ENCODE results near the gene FAF2.

The FAF2 gene

DNA sequence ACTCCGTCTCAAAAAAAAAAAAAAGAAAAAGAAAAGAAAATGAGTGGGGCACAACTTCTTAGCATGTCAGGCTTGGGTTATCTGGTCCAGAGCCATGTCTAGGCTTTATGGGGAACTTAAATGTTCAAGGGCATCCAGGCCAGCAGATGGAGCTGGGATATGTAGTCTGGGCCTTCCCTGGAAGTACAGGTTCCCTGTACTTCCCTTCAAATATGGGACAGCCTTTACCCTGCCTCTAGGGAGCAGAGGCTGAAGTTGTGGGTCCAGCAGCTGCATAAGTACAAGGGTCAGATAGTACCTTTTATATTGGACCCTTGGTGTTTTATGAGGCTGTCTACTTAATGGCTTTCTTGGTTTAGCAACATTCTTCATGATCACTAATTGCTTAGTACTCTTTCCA, 42.1 kb downstream of the FAF2 start:
- Histone ChIP-seq H3K36me3 (ENCODE audit: control insufficient read depth, low read depth, low read length) (peaks cover 80% of the 10 kb centered on the region), H3K4me1 (ENCODE audit: control insufficient read depth, low read depth, low read length) (no peaks in the 10 kb centered on the region), H3K9me3 (ENCODE audit: control insufficient read depth, low read depth, low read length) (no peaks in the 10 kb centered on the region), H3K27ac (ENCODE audit: low read length) (no peak overlapping the region), H3K27me3 (ENCODE audit: control insufficient read depth, insufficient read depth, low read length) (no peaks in the 10 kb centered on the region), H3K4me3 (ENCODE audit: low read length) (no peak overlapping the region), H3K9ac (ENCODE audit: low read length) (no peak overlapping the region)

DNA sequence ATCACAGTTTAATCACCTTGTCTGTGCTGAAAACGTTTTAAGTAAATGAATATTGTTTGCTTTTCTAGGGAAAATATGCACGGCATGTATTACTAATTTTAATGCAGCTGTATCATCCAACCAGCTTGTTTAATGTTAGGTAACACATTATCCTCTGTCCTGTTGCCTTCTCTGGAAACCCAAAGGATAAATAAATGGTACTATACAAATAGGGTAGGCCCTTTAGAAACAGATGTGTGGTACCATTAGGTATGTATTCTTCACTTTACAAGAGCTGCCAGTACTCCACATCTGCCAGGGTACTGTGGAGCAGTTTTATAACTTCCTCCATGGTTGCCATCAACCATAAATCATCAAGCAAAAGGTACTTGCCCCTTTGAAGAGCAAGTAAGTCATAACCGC, 42.9 kb downstream of the FAF2 start:
- Histone ChIP-seq H3K4me3 (ENCODE audit: low read length) (no peak overlapping the region), H3K4me1 (ENCODE audit: control insufficient read depth, low read depth, low read length) (no peaks in the 10 kb centered on the region), H3K27me3 (ENCODE audit: control insufficient read depth, insufficient read depth, low read length) (no peaks in the 10 kb centered on the region), H3K27ac (ENCODE audit: low read length) (no peak overlapping the region), H3K9ac (ENCODE audit: low read length) (no peak overlapping the region), H3K9me3 (ENCODE audit: control insufficient read depth, low read depth, low read length) (no peaks in the 10 kb centered on the region), H3K36me3 (ENCODE audit: control insufficient read depth, low read depth, low read length) (peaks cover 81% of the 10 kb centered on the region)

DNA sequence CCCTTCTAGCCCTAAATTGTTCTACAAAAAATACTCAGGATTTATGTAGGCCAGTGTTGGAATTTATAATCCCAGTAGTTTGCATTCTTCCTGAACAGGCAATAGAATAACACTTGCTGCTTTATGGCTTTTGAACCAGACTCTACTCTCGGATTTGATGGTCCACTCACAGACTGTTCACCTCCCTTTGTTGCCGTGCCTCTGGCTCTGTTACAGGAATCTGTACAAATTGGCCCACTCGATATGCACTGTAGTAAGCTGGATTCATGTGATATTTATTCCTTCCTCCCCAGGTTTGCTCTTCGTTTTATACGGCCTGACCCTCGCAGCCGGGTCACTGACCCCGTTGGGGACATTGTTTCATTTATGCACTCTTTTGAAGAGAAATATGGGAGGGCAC, 43.7 kb downstream of the FAF2 start:
- peaks cover 81% of the 10 kb centered on the region for H3K36me3 ChIP-seq (ENCODE audit: control insufficient read depth, low read depth, low read length)
- no peaks in the 10 kb centered on the region for H3K4me1 ChIP-seq (ENCODE audit: control insufficient read depth, low read depth, low read length)
- H3K4me3 ChIP-seq (ENCODE audit: low read length), result no peak overlapping the region
- H3K9me3 ChIP-seq (ENCODE audit: control insufficient read depth, low read depth, low read length), result no peaks in the 10 kb centered on the region
- H3K9ac ChIP-seq (ENCODE audit: low read length), result no peak overlapping the region
- H3K27ac ChIP-seq (ENCODE audit: low read length), result no peak overlapping the region
- H3K27me3 ChIP-seq (ENCODE audit: control insufficient read depth, insufficient read depth, low read length), result no peaks in the 10 kb centered on the region

DNA sequence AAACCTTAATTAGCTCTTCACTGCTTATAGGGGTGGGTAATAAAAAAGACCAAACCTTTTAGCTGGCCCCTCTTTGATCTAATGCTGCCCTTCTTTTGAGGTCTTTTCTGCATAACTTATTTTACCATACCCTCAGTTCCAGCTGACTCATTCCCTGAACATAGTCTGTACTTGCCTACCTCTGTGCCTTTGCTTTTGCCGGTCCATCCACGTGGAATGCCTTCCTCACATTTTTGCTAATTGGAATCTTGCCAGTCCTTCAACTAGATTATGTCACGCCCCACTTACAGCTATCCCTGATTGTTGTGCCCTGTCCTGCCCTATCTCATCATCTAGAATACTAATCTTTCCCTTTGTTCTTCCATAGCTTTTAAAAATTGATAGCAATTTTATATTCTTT, 44.2 kb downstream of the FAF2 start:
- H3K27ac ChIP-seq (ENCODE audit: low read length), result no peak overlapping the region
- no peaks in the 10 kb centered on the region for H3K27me3 ChIP-seq (ENCODE audit: control insufficient read depth, insufficient read depth, low read length)
- peaks cover 83% of the 10 kb centered on the region for H3K36me3 ChIP-seq (ENCODE audit: control insufficient read depth, low read depth, low read length)
- no peaks in the 10 kb centered on the region for H3K9me3 ChIP-seq (ENCODE audit: control insufficient read depth, low read depth, low read length)
- H3K4me3 ChIP-seq (ENCODE audit: low read length), result no peak overlapping the region
- H3K9ac ChIP-seq (ENCODE audit: low read length), result no peak overlapping the region
- no peaks in the 10 kb centered on the region for H3K4me1 ChIP-seq (ENCODE audit: control insufficient read depth, low read depth, low read length)

DNA sequence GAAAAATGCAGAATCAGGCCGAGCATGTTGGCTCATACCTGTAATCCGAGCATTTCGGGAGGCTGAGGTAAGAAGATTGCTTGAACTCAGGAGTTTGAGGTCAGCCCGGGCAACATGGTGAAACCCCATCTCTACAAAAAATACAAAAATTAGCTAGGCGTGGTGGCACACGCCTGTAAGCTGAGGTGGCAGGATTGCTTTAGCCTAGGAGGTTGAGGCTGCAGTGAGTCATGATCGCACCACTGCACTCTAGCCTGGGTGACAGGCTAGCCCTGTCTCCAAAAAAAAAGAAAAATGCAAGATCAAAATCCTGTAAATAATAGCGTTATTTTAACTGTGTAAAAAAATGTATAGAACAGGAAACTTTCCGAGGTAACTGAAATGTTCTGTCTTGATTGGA, 49.7 kb downstream of the FAF2 start:
- no peaks in the 10 kb centered on the region for H3K4me1 ChIP-seq (ENCODE audit: control insufficient read depth, low read depth, low read length)
- H3K27ac ChIP-seq (ENCODE audit: low read length), result no peak overlapping the region
- no peak overlapping the region for H3K4me3 ChIP-seq (ENCODE audit: low read length)
- H3K9ac ChIP-seq (ENCODE audit: low read length), result no peak overlapping the region
- no peaks in the 10 kb centered on the region for H3K9me3 ChIP-seq (ENCODE audit: control insufficient read depth, low read depth, low read length)
- no peaks in the 10 kb centered on the region for H3K27me3 ChIP-seq (ENCODE audit: control insufficient read depth, insufficient read depth, low read length)
- H3K36me3 ChIP-seq (ENCODE audit: control insufficient read depth, low read depth, low read length), result peaks cover 84% of the 10 kb centered on the region

DNA sequence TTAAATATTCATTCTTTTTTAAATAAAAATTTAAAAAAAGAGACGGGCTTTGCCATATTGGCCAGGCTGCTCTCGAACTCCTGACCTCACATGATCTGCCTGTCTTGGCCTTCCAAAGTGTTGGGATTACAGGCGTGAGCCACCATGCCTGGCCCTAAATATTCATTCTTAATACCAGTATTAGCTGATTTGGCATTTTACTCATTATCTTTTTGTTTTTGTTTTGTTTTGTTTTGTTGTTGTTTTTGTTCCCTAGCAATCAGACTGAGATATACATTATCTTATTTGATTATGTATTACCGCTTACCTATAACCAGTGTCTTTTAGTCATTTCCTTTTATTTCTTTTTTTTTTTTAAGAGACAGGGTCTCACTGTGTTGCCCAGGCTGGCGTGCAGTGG, 51.1 kb downstream of the FAF2 start:
- Histone ChIP-seq H3K27me3 (ENCODE audit: control insufficient read depth, insufficient read depth, low read length) (no peaks in the 10 kb centered on the region), H3K27ac (ENCODE audit: low read length) (no peak overlapping the region), H3K9ac (ENCODE audit: low read length) (no peak overlapping the region), H3K36me3 (ENCODE audit: control insufficient read depth, low read depth, low read length) (peaks cover 81% of the 10 kb centered on the region), H3K4me1 (ENCODE audit: control insufficient read depth, low read depth, low read length) (no peaks in the 10 kb centered on the region), H3K4me3 (ENCODE audit: low read length) (no peak overlapping the region), H3K9me3 (ENCODE audit: control insufficient read depth, low read depth, low read length) (no peaks in the 10 kb centered on the region)

DNA sequence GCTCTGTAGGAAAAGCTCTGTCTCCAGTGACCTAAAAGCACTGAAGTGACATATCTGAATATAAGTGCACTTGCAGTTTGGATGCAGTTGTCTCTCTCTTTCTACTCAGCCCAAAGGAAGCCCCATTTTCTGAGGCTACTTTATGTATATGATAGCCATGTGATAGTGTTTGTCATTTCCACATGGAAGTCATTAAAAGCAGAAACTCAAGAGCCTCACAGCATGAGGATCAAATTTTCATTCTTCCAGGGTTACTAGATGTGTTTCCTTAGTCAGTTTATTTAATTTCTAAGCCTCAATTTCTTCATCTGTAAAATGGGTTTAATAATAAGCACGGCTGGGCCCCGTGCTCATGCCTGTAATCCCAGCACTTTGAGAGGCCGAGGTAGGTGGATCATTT, 52.3 kb downstream of the FAF2 start:
- Histone ChIP-seq H3K36me3 (ENCODE audit: control insufficient read depth, low read depth, low read length) (peaks cover 79% of the 10 kb centered on the region), H3K27me3 (ENCODE audit: control insufficient read depth, insufficient read depth, low read length) (no peaks in the 10 kb centered on the region)

DNA sequence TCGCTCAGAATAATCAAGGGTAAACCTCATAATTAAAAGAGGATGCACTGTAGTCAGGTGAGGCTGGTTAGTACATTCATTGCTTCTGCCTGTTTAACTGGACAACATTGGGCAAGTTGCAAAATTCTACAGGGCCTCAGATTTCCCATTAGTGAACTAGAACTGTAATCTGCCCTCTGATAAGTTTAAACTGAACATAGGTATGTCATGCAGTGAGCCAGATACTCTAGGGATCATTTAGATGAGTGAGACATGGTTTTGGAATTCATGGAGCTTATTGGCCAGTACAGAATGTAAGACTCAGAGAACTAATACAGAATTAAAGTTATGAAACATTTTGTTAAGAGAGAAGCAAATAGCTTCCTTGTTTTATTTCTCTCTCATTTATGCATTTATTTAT, 53.1 kb downstream of the FAF2 start:
- no peaks in the 10 kb centered on the region for H3K4me1 ChIP-seq (ENCODE audit: control insufficient read depth, low read depth, low read length)
- peaks cover 81% of the 10 kb centered on the region for H3K36me3 ChIP-seq (ENCODE audit: control insufficient read depth, low read depth, low read length)
- no peak overlapping the region for H3K27ac ChIP-seq (ENCODE audit: low read length)
- H3K27me3 ChIP-seq (ENCODE audit: control insufficient read depth, insufficient read depth, low read length), result no peaks in the 10 kb centered on the region
- no peak overlapping the region for H3K9ac ChIP-seq (ENCODE audit: low read length)
- H3K4me3 ChIP-seq (ENCODE audit: low read length), result no peak overlapping the region
- H3K9me3 ChIP-seq (ENCODE audit: control insufficient read depth, low read depth, low read length), result no peaks in the 10 kb centered on the region

More for the DNA sequence above, 52.3 kb downstream of the FAF2 start:
- H3K4me1 ChIP-seq (ENCODE audit: control insufficient read depth, low read depth, low read length), result no peaks in the 10 kb centered on the region
- no peaks in the 10 kb centered on the region for H3K9me3 ChIP-seq (ENCODE audit: control insufficient read depth, low read depth, low read length)
- H3K27ac ChIP-seq (ENCODE audit: low read length), result no peak overlapping the region
- no peak overlapping the region for H3K9ac ChIP-seq (ENCODE audit: low read length)
- H3K4me3 ChIP-seq (ENCODE audit: low read length), result no peak overlapping the region

DNA sequence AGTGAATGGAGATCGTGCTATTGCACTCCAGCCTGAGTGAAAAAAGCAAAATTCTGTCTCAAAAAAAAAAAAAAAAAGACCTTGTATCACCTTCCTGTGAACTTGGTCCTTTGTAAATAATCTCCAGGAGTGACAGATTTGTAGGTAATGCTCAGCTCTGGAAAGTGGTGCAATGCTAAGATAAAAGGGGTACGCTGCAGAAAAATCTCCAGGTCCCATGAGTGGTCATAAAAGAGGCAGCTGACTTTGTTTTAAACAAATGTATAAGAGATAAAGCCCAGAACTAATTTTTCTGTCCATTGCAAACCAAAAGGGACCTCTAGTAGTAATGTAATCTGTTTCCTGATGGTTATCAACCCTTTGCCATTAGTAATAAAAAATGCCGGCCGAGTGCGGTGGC, 55.3 kb downstream of the FAF2 start:
- no peaks in the 10 kb centered on the region for H3K4me1 ChIP-seq (ENCODE audit: control insufficient read depth, low read depth, low read length)
- no peak overlapping the region for H3K9ac ChIP-seq (ENCODE audit: low read length)
- H3K4me3 ChIP-seq (ENCODE audit: low read length), result no peak overlapping the region
- H3K27me3 ChIP-seq (ENCODE audit: control insufficient read depth, insufficient read depth, low read length), result no peaks in the 10 kb centered on the region
- H3K27ac ChIP-seq (ENCODE audit: low read length), result no peak overlapping the region
- H3K36me3 ChIP-seq (ENCODE audit: control insufficient read depth, low read depth, low read length), result peaks cover 82% of the 10 kb centered on the region
- H3K9me3 ChIP-seq (ENCODE audit: control insufficient read depth, low read depth, low read length), result no peaks in the 10 kb centered on the region

DNA sequence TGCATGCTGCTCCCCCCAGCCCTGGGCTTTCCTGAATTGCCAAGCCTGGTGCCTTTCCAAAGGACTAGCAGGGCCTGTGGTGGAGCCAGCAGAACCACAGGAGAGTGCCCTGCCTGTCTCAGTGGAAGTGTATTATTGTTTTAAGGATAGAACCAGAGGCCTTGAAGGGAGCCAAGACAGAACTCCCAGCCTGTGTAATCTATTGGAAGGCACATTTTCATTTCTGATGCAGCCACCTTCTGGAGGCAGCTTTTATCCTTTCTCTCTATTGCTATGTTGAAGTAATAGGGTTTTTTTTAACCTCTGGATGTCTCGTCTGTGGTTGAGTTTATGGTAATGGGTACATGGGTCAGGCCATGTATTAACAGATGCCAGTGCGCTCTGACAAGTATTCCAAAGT, 59.7 kb downstream of the FAF2 start:
- H3K36me3 ChIP-seq (ENCODE audit: control insufficient read depth, low read depth, low read length), result peaks cover 60% of the 10 kb centered on the region
- H3K27ac ChIP-seq (ENCODE audit: low read length), result no peak overlapping the region
- H3K9ac ChIP-seq (ENCODE audit: low read length), result no peak overlapping the region
- no peaks in the 10 kb centered on the region for H3K27me3 ChIP-seq (ENCODE audit: control insufficient read depth, insufficient read depth, low read length)
- H3K9me3 ChIP-seq (ENCODE audit: control insufficient read depth, low read depth, low read length), result no peaks in the 10 kb centered on the region
- H3K4me1 ChIP-seq (ENCODE audit: control insufficient read depth, low read depth, low read length), result no peaks in the 10 kb centered on the region
- no peak overlapping the region for H3K4me3 ChIP-seq (ENCODE audit: low read length)

DNA sequence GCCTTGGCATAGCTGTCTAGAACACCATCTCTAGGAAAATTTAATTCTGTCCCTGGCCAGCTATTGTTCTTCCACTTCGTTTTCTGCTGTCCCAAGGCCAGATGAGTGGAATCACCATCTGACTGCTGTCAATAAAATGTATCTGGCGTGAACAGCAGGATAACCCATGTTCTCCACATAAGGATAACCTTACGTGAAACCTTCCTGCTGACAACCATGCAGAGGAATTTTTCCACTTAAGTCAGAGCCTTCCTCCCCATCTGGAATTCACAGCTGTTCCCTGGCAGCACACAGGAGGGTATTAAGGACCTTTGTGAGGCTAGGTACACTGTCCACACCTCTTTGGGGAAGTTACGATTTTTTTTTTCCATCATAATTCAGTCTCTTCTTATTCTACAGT, 60.4 kb downstream of the FAF2 start:
- Histone ChIP-seq H3K4me3 (ENCODE audit: low read length) (no peak overlapping the region), H3K36me3 (ENCODE audit: control insufficient read depth, low read depth, low read length) (peaks cover 55% of the 10 kb centered on the region)

DNA sequence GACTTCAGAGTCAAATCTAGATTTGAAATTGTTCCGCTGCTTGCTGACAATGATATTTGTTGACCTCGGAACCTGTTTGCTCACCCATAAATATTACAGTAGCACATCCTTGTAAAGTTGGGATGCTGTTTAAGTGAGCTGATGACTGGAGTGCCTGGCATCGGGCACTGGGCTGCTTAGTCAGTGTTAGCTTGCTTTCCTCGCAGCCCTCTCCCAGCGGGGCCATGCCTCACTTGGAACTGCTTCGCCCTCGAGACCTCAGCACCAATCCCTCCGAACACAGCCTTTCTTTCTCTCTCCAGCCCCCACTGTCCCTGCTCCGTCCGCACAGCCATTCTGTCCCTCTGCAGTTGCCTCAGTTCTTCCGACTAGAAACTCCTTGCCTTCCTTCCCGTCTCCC, 65.6 kb downstream of the FAF2 start:
- H3K4me1 ChIP-seq (ENCODE audit: control insufficient read depth, low read depth, low read length), result no peaks in the 10 kb centered on the region
- no peaks in the 10 kb centered on the region for H3K27me3 ChIP-seq (ENCODE audit: control insufficient read depth, insufficient read depth, low read length)
- H3K4me3 ChIP-seq (ENCODE audit: low read length), result no peak overlapping the region
- H3K27ac ChIP-seq (ENCODE audit: low read length), result no peak overlapping the region
- H3K9ac ChIP-seq (ENCODE audit: low read length), result no peak overlapping the region
- no peaks in the 10 kb centered on the region for H3K9me3 ChIP-seq (ENCODE audit: control insufficient read depth, low read depth, low read length)
- peaks cover 9% of the 10 kb centered on the region for H3K36me3 ChIP-seq (ENCODE audit: control insufficient read depth, low read depth, low read length)

More for the DNA sequence above, 60.4 kb downstream of the FAF2 start:
- H3K27ac ChIP-seq (ENCODE audit: low read length), result no peak overlapping the region
- H3K27me3 ChIP-seq (ENCODE audit: control insufficient read depth, insufficient read depth, low read length), result no peaks in the 10 kb centered on the region
- no peaks in the 10 kb centered on the region for H3K4me1 ChIP-seq (ENCODE audit: control insufficient read depth, low read depth, low read length)
- no peak overlapping the region for H3K9ac ChIP-seq (ENCODE audit: low read length)
- H3K9me3 ChIP-seq (ENCODE audit: control insufficient read depth, low read depth, low read length), result no peaks in the 10 kb centered on the region

All from iPS-18a (cell line).